Neural cell (in vitro differentiated cells): Measurements from ENCODE around the gene OR11G2. TPM values are rescaled to one million over a fixed set of nuclear protein-coding genes. Genes with fewer than 3 reads are reported as not detected.

ENCODE experiments used
- H2AFZ ChIP-seq: fragments of 200-600, 300-800 bp; sonication (generic), shearing (Covaris generic); 2 replicates; pipeline ENCODE4 v1.6.0; 2014; ENCODE audit warnings: low read depth, mild to moderate bottlenecking, antibody characterized with exemption, low read length, moderate library complexity
- H3F3A ChIP-seq: fragments of 200-600 bp; shearing (Covaris generic); 2 replicates; pipeline ENCODE4 v1.6.1; 2016; ENCODE audit warnings: mild to moderate bottlenecking, moderate library complexity, mixed read lengths, antibody characterized with exemption, low read length; ENCODE audit not compliant: insufficient read depth, poor library complexity, severe bottlenecking
- H3K27ac ChIP-seq: fragments of 200-600, 300-800 bp; sonication (generic), shearing (Covaris generic); 2 replicates; pipeline ENCODE4 v1.5.1; 2014; ENCODE audit warnings: mild to moderate bottlenecking, low read length, moderate library complexity
- H3K27me3 ChIP-seq: fragments of 300-800, 200-600 bp; sonication (generic), shearing (Covaris generic); 2 replicates; pipeline ENCODE4 v1.6.0; 2014; ENCODE audit warnings: mild to moderate bottlenecking, low read depth, low read length, moderate library complexity; ENCODE audit not compliant: insufficient read depth
- H3K36me3 ChIP-seq: fragments of 300-800, 200-600 bp; sonication (generic), shearing (Covaris generic); 2 replicates; pipeline ENCODE4 v1.5.1; 2014; ENCODE audit warnings: mild to moderate bottlenecking, antibody characterized with exemption, low read length, moderate library complexity; ENCODE audit not compliant: insufficient read depth
- H3K4me2 ChIP-seq: fragments of 300-800, 200-600 bp; sonication (generic), shearing (Covaris generic); 2 replicates; pipeline ENCODE4 v1.6.0; 2014; ENCODE audit warnings: mild to moderate bottlenecking, low read length
- H3K4me3 ChIP-seq: fragments of 300-800, 200-600 bp; sonication (generic), shearing (Covaris generic); 2 replicates; pipeline ENCODE4 v1.5.1; 2014; ENCODE audit warnings: mild to moderate bottlenecking, low read length, moderate library complexity
- H3K79me2 ChIP-seq: fragments of 200-600 bp; shearing (Covaris generic); replicated peaks from 2 replicates; pipeline ENCODE4 v1.6.0; 2014; ENCODE audit warnings: mild to moderate bottlenecking, low read length, moderate library complexity; ENCODE audit not compliant: insufficient read depth
- H3K9ac ChIP-seq: fragments of 300-800, 200-600 bp; sonication (generic), shearing (Covaris generic); 2 replicates; pipeline ENCODE4 v1.6.1; 2016; ENCODE audit warnings: mild to moderate bottlenecking, low read length, mixed read lengths
- H3K9me2 ChIP-seq: fragments of 200-600 bp; shearing (Covaris generic); 2 replicates; pipeline ENCODE4 v1.6.1; 2016; ENCODE audit warnings: mild to moderate bottlenecking, low read length, mixed read lengths; ENCODE audit not compliant: insufficient read depth
- H3K9me3 ChIP-seq: fragments of 200-600, 300-800 bp; sonication (generic), shearing (Covaris generic); 2 replicates; pipeline ENCODE4 v1.6.1; 2016; ENCODE audit warnings: mild to moderate bottlenecking, mixed run types, low read length, moderate library complexity, mixed read lengths
- H4K20me1 ChIP-seq: fragments of 200-600 bp; shearing (Covaris generic); 2 replicates; pipeline ENCODE4 v1.6.1; 2016; ENCODE audit warnings: mild to moderate bottlenecking, mixed run types; ENCODE audit not compliant: insufficient read depth
- EP300 ChIP-seq: fragments of 450-650 bp; conservative IDR thresholded peaks from 2 replicates; pipeline ENCODE4 v1.6.1; 2014; ENCODE audit warnings: antibody characterized with exemption, mild to moderate bottlenecking, moderate library complexity; ENCODE audit not compliant: poor library complexity, severe bottlenecking
- EZH2 ChIP-seq: fragments of 200-600, 300-800 bp; shearing (Covaris generic), sonication (generic); IDR thresholded peaks from 2 replicates; pipeline ENCODE4 v1.6.1; 2014; ENCODE audit warnings: antibody characterized with exemption, low read length, borderline replicate concordance, mild to moderate bottlenecking; ENCODE audit not compliant: insufficient read depth, poor library complexity, severe bottlenecking
- MXI1 ChIP-seq: fragments of 450-650 bp; conservative IDR thresholded peaks from 2 replicates; pipeline ENCODE4 v1.6.1; 2014; ENCODE audit warnings: antibody characterized with exemption, mild to moderate bottlenecking; ENCODE audit not compliant: poor library complexity, severe bottlenecking
- POLR2AphosphoS5 ChIP-seq: IDR thresholded peaks from 2 replicates; pipeline ENCODE4 v1.6.1; 2012
- RAD21 ChIP-seq: fragments of 450-650 bp; conservative IDR thresholded peaks from 2 replicates; pipeline ENCODE4 v1.6.1; 2014; ENCODE audit warnings: antibody characterized with exemption, mild to moderate bottlenecking, moderate library complexity
- SMC3 ChIP-seq: fragments of 450-650 bp; conservative IDR thresholded peaks from 2 replicates; pipeline ENCODE4 v1.6.1; 2014; ENCODE audit warnings: antibody characterized with exemption, mild to moderate bottlenecking, moderate library complexity; ENCODE audit not compliant: poor library complexity
- TAF1 ChIP-seq: IDR thresholded peaks from 2 replicates; pipeline ENCODE4 v1.6.1; 2012; ENCODE audit warnings: low read depth
- polyA plus RNA-seq: library from polyadenylated mRNA; depleted of rRNA; stranded (reverse); fragments of >200 nt; gene quantifications from 2 replicates; pipeline ENCODE4 v1.2.3, GENCODE V29; 2014
- TF ChIP-seq, protein P1 (sequence below): fragments of 450-650 bp; IDR thresholded peaks from 2 replicates; pipeline ENCODE4 v1.5.1; 2014; ENCODE audit warnings: antibody characterized with exemption, mild to moderate bottlenecking, moderate library complexity; ENCODE audit not compliant: poor library complexity, severe bottlenecking
- TF ChIP-seq, protein P2 (sequence below): IDR thresholded peaks from 2 replicates; pipeline ENCODE4 v1.6.1; 2012; ENCODE audit warnings: borderline replicate concordance

OR11G2 gene
- polyA plus RNA-seq, 1 donor from 2014 or later, result not detected

DNA sequence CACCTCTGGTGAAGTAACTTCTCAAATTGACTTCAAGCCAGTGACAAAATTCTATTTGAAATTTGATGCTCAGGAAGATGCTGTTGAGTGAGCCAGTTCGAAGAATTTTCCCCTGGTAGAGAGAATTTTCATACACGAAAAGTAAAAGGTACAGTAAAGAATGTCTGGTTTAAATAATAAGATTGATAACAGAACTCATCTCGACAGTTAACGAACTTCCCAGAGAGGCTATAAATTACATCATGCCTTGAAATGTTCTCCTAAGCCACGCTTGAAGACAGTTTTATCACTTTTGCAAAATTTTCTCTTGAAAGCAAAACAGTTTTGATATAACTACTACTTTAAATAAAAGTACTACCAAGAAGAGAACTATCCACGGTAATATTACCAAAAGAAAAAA is 14.4 kb upstream of the OR11G2 start:
- no peaks in the 10 kb centered on the region for H4K20me1 ChIP-seq
- H3K4me2 ChIP-seq, result no peak overlapping the region
- H3K9me2 ChIP-seq, result no peaks in the 10 kb centered on the region
- H2AFZ ChIP-seq, result no peak overlapping the region
- no peak overlapping the region for H3K27ac ChIP-seq
- no peaks in the 10 kb centered on the region for H3K36me3 ChIP-seq
- H3K79me2 ChIP-seq, result no peaks in the 10 kb centered on the region
- TF ChIP-seq SMC3, result no peak
- TF ChIP-seq, protein P1, sequence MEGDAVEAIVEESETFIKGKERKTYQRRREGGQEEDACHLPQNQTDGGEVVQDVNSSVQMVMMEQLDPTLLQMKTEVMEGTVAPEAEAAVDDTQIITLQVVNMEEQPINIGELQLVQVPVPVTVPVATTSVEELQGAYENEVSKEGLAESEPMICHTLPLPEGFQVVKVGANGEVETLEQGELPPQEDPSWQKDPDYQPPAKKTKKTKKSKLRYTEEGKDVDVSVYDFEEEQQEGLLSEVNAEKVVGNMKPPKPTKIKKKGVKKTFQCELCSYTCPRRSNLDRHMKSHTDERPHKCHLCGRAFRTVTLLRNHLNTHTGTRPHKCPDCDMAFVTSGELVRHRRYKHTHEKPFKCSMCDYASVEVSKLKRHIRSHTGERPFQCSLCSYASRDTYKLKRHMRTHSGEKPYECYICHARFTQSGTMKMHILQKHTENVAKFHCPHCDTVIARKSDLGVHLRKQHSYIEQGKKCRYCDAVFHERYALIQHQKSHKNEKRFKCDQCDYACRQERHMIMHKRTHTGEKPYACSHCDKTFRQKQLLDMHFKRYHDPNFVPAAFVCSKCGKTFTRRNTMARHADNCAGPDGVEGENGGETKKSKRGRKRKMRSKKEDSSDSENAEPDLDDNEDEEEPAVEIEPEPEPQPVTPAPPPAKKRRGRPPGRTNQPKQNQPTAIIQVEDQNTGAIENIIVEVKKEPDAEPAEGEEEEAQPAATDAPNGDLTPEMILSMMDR, result no peak
- TF ChIP-seq EP300, result no peak
- no peak for TF ChIP-seq MXI1
- TF ChIP-seq, protein P2, sequence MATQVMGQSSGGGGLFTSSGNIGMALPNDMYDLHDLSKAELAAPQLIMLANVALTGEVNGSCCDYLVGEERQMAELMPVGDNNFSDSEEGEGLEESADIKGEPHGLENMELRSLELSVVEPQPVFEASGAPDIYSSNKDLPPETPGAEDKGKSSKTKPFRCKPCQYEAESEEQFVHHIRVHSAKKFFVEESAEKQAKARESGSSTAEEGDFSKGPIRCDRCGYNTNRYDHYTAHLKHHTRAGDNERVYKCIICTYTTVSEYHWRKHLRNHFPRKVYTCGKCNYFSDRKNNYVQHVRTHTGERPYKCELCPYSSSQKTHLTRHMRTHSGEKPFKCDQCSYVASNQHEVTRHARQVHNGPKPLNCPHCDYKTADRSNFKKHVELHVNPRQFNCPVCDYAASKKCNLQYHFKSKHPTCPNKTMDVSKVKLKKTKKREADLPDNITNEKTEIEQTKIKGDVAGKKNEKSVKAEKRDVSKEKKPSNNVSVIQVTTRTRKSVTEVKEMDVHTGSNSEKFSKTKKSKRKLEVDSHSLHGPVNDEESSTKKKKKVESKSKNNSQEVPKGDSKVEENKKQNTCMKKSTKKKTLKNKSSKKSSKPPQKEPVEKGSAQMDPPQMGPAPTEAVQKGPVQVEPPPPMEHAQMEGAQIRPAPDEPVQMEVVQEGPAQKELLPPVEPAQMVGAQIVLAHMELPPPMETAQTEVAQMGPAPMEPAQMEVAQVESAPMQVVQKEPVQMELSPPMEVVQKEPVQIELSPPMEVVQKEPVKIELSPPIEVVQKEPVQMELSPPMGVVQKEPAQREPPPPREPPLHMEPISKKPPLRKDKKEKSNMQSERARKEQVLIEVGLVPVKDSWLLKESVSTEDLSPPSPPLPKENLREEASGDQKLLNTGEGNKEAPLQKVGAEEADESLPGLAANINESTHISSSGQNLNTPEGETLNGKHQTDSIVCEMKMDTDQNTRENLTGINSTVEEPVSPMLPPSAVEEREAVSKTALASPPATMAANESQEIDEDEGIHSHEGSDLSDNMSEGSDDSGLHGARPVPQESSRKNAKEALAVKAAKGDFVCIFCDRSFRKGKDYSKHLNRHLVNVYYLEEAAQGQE, result no peak
- TF ChIP-seq TAF1, result no peak
- no peak for TF ChIP-seq EZH2
- no peak for TF ChIP-seq RAD21
- no peak for TF ChIP-seq POLR2AphosphoS5
- no peak overlapping the region for H3K4me3 ChIP-seq
- H3K9ac ChIP-seq, result no peak overlapping the region
- no peaks in the 10 kb centered on the region for H3F3A ChIP-seq
- no peaks in the 10 kb centered on the region for H3K27me3 ChIP-seq
- H3K9me3 ChIP-seq, result no peaks in the 10 kb centered on the region

DNA sequence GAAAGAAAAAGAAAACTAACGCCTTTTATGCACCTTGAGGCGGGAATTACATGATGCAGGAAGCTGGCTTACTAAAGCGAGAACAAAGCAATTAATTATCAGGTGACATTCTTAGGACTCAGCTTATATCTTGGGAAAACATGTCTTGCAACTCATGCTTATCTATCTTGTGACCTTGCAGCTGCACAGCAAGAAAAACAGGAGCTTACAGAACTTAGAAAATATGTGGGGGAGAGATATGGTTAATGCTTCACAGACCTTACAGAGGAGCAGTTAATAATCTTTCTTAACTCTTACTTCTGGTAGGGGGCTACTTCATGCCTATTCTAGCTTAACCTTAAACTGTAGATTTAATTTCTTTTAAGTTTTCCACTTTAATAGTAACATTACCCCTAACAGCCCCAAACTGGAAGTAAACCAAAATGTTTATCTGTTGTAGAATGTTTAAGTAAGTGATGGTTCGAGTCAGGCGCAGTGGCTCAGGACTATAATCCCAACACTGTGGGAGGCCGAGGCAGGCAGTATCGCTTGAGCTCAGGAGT is 13.2 kb upstream of the OR11G2 start:
- Histone ChIP-seq H2AFZ (no peak overlapping the region), H4K20me1 (no peaks in the 10 kb centered on the region), H3K36me3 (no peaks in the 10 kb centered on the region), H3K4me3 (no peak overlapping the region), H3K27me3 (no peaks in the 10 kb centered on the region), H3F3A (no peaks in the 10 kb centered on the region), H3K9me3 (no peaks in the 10 kb centered on the region), H3K79me2 (no peaks in the 10 kb centered on the region), H3K4me2 (no peak overlapping the region), H3K9me2 (no peaks in the 10 kb centered on the region), H3K27ac (no peak overlapping the region), H3K9ac (no peak overlapping the region)
- no peak for TF ChIP-seq POLR2AphosphoS5
- TF ChIP-seq, protein P2, result no peak
- TF ChIP-seq EZH2, result no peak
- TF ChIP-seq, protein P1, result no peak
- TF ChIP-seq MXI1, result no peak
